ENCODE data around the gene SKA1.

GRCh38 chr18:50356036-50356945 is 18.6 kb upstream of the SKA1 start:
- TF ChIP-seq CTCF (IDR thresholded peaks at IDR 0.05), result peak in 1 of 6 experiments; percentile 35
- TF ChIP-seq POLR2A (IDR thresholded peaks at IDR 0.05), result no peak
